ENCODE data around the gene STX2. TPM values are rescaled to one million over a fixed set of nuclear protein-coding genes. Genes with fewer than 3 reads are reported as not detected.

STX2 gene
- total RNA-seq, 1 donor from 2014 or later = 33.0 TPM

DNA sequence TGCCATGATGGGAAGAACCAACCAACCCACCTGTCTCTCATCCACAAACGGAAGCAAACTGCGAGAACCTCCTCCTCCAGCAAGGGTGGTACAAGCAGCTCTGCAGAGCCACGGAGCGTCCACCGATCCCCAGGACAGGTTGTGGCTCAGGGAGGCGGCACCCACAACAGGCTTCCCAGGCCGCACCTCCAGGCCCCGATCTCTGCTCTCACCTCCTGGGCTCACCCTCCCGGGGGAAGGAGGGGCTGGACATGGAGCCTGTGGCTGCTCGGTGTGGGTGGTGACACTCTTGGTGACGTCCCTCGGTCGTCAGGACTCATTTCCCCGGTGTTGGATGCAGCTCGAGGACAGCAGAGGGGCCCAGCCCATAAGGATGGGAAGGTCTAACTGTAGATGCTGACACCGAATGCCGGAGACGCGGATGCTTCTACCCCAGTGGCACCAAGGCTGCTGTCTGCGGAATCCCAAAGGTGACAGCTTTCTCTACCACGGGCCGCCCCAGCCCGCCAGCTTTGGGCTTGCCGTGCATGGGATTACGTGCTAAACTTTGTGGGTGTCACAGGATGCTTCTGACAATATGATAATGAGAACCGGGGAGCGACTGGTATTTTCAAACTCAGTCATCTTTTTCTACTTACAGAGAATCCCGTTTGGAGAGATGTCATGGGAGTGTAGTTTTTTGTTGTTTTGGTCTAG, 58.0 kb downstream of the STX2 start:
- Mint-ChIP-seq H3K4me1 (ENCODE audit: low read depth, unreplicated experiment) (peaks cover 7% of the 10 kb centered on the region), H3K9me3 (ENCODE audit: unreplicated experiment) (peaks cover 5% of the 10 kb centered on the region), H3K4me3 (ENCODE audit: unreplicated experiment) (no peak overlapping the region), H3K36me3 (ENCODE audit: low read depth, unreplicated experiment) (peaks cover 32% of the 10 kb centered on the region), H3K27ac (ENCODE audit: unreplicated experiment) (no peak overlapping the region), H3K27me3 (ENCODE audit: low read depth, unreplicated experiment) (no peaks in the 10 kb centered on the region)
- Histone ChIP-seq H3K27me3 (ENCODE audit: insufficient read depth, low read length) (no peaks in the 10 kb centered on the region), H3K9ac (ENCODE audit: low read length) (no peak overlapping the region), H4K20me1 (ENCODE audit: insufficient read depth, low read length) (peaks cover 16% of the 10 kb centered on the region), H3K4me1 (ENCODE audit: insufficient read depth, low read length) (peaks cover 12% of the 10 kb centered on the region), H3K27ac (ENCODE audit: low read depth, low read length) (no peak overlapping the region), H3K4me3 (ENCODE audit: insufficient read depth, low read depth, low read length) (no peak overlapping the region), H3K9me3 (ENCODE audit: insufficient read depth, low read depth, low read length) (no peaks in the 10 kb centered on the region), H2AFZ (ENCODE audit: low read depth, low read length) (no peak overlapping the region), H3K79me2 (ENCODE audit: insufficient read depth, low read length) (no peaks in the 10 kb centered on the region), H3K4me2 (ENCODE audit: low read length) (no peak overlapping the region), H3K36me3 (ENCODE audit: insufficient read depth, low read length) (no peaks in the 10 kb centered on the region)
- FAIRE-seq (no peak), DNase-seq (ENCODE audit: low read depth) (no peak)
- TF ChIP-seq, protein P1, sequence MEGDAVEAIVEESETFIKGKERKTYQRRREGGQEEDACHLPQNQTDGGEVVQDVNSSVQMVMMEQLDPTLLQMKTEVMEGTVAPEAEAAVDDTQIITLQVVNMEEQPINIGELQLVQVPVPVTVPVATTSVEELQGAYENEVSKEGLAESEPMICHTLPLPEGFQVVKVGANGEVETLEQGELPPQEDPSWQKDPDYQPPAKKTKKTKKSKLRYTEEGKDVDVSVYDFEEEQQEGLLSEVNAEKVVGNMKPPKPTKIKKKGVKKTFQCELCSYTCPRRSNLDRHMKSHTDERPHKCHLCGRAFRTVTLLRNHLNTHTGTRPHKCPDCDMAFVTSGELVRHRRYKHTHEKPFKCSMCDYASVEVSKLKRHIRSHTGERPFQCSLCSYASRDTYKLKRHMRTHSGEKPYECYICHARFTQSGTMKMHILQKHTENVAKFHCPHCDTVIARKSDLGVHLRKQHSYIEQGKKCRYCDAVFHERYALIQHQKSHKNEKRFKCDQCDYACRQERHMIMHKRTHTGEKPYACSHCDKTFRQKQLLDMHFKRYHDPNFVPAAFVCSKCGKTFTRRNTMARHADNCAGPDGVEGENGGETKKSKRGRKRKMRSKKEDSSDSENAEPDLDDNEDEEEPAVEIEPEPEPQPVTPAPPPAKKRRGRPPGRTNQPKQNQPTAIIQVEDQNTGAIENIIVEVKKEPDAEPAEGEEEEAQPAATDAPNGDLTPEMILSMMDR (IDR thresholded peaks at IDR 0.05; ENCODE audit: insufficient read depth, low read depth, low read length) = no peak
- TF ChIP-seq EZH2 (IDR thresholded peaks at IDR 0.05; ENCODE audit: insufficient read depth, low read length) = no peak

DNA sequence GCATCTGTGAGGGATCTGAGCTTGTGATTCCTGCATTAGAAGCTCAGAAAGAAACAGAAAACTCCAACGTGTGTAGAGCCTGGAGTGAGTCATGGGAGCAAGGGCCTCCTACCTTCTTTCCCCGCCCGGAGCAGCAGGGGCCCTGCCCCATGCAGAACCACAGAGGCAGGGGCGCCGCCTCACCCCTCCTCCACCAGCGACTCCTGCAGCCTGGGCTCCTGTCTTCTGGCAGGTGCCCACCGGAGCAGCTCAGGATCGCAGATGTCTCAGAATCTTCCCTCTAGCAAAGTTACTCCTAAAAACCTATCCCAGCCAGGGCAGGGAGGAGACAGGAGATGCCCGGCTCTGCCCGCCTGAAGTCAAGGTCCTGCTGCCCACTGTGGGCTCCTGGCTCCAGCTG, 58.7 kb downstream of the STX2 start:
- Mint-ChIP-seq H3K27ac (ENCODE audit: unreplicated experiment) (no peak overlapping the region), H3K9me3 (ENCODE audit: unreplicated experiment) (peaks cover 5% of the 10 kb centered on the region), H3K36me3 (ENCODE audit: low read depth, unreplicated experiment) (peaks cover 30% of the 10 kb centered on the region), H3K4me3 (ENCODE audit: unreplicated experiment) (no peak overlapping the region), H3K4me1 (ENCODE audit: low read depth, unreplicated experiment) (peaks cover 11% of the 10 kb centered on the region), H3K27me3 (ENCODE audit: low read depth, unreplicated experiment) (no peaks in the 10 kb centered on the region)
- peaks cover 15% of the 10 kb centered on the region for H3K4me1 ChIP-seq (ENCODE audit: insufficient read depth, low read length)
- H3K79me2 ChIP-seq (ENCODE audit: insufficient read depth, low read length) = no peaks in the 10 kb centered on the region
- H3K36me3 ChIP-seq (ENCODE audit: insufficient read depth, low read length) = no peaks in the 10 kb centered on the region
- TF ChIP-seq, protein P1 (IDR thresholded peaks at IDR 0.05; ENCODE audit: insufficient read depth, low read depth, low read length) = no peak
- TF ChIP-seq EZH2 (IDR thresholded peaks at IDR 0.05; ENCODE audit: insufficient read depth, low read length) = no peak
- no peak overlapping the region for H3K9ac ChIP-seq (ENCODE audit: low read length)
- H3K9me3 ChIP-seq (ENCODE audit: insufficient read depth, low read depth, low read length) = no peaks in the 10 kb centered on the region
- H4K20me1 ChIP-seq (ENCODE audit: insufficient read depth, low read length) = peaks cover 16% of the 10 kb centered on the region
- H2AFZ ChIP-seq (ENCODE audit: low read depth, low read length) = no peak overlapping the region
- H3K4me2 ChIP-seq (ENCODE audit: low read length) = no peak overlapping the region
- no peak overlapping the region for H3K27ac ChIP-seq (ENCODE audit: low read depth, low read length)
- H3K27me3 ChIP-seq (ENCODE audit: insufficient read depth, low read length) = no peaks in the 10 kb centered on the region
- DNase-seq (ENCODE audit: low read depth) (no peak), FAIRE-seq (no peak)
- no peak overlapping the region for H3K4me3 ChIP-seq (ENCODE audit: insufficient read depth, low read depth, low read length)

DNA sequence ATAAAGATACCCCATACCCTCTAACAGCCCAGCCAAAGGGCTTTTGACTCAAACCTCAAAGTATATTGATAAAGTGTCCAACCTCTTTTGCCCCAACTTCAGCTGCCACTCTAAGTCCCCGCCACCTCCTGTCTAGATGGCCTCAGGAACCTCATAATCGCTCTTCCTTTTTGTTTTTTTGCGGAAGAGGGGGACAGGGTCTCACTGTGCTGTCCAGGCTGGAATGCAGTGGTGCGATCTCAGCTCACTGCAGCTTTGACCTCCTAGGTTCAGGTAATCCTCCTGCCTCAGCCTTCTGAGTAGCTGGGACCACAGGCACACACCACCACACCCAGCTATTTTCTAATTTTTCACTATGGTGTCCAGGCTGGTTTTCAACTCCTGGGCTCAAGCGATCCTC, 60.3 kb downstream of the STX2 start:
- no peak overlapping the region for H3K4me3 Mint-ChIP-seq (ENCODE audit: unreplicated experiment)
- no peak for FAIRE-seq
- Histone ChIP-seq H3K27me3 (ENCODE audit: insufficient read depth, low read length) (no peaks in the 10 kb centered on the region), H2AFZ (ENCODE audit: low read depth, low read length) (no peak overlapping the region), H4K20me1 (ENCODE audit: insufficient read depth, low read length) (peaks cover 16% of the 10 kb centered on the region), H3K9ac (ENCODE audit: low read length) (no peak overlapping the region), H3K4me3 (ENCODE audit: insufficient read depth, low read depth, low read length) (no peak overlapping the region), H3K4me1 (ENCODE audit: insufficient read depth, low read length) (peaks cover 15% of the 10 kb centered on the region), H3K9me3 (ENCODE audit: insufficient read depth, low read depth, low read length) (no peaks in the 10 kb centered on the region), H3K4me2 (ENCODE audit: low read length) (no peak overlapping the region), H3K36me3 (ENCODE audit: insufficient read depth, low read length) (no peaks in the 10 kb centered on the region), H3K79me2 (ENCODE audit: insufficient read depth, low read length) (no peaks in the 10 kb centered on the region), H3K27ac (ENCODE audit: low read depth, low read length) (no peak overlapping the region)
- DNase-seq (ENCODE audit: low read depth) = no peak
- H3K4me1 Mint-ChIP-seq (ENCODE audit: low read depth, unreplicated experiment) = peaks cover 12% of the 10 kb centered on the region
- TF ChIP-seq, protein P1 (IDR thresholded peaks at IDR 0.05; ENCODE audit: insufficient read depth, low read depth, low read length) = no peak
- TF ChIP-seq EZH2 (IDR thresholded peaks at IDR 0.05; ENCODE audit: insufficient read depth, low read length) = no peak
- H3K36me3 Mint-ChIP-seq (ENCODE audit: low read depth, unreplicated experiment) = peaks cover 20% of the 10 kb centered on the region
- no peaks in the 10 kb centered on the region for H3K9me3 Mint-ChIP-seq (ENCODE audit: unreplicated experiment)
- no peaks in the 10 kb centered on the region for H3K27me3 Mint-ChIP-seq (ENCODE audit: low read depth, unreplicated experiment)
- no peak overlapping the region for H3K27ac Mint-ChIP-seq (ENCODE audit: unreplicated experiment)
